Activated CD4-positive, alpha-beta T cell treated with anti-CD3 and anti-CD28 coated beads for 1 hour (primary cell): ENCODE measurements around the gene FAM174C.

Source experiments
- DNase-seq: peaks from one replicate; pipeline ENCODE4 v3.0.0-alpha.2; 2020

FAM174C gene

GRCh38 chr19:1251330-1252220, 23.8 kb upstream of the FAM174C start:
- DNase-seq = peak; percentile 49

DNA sequence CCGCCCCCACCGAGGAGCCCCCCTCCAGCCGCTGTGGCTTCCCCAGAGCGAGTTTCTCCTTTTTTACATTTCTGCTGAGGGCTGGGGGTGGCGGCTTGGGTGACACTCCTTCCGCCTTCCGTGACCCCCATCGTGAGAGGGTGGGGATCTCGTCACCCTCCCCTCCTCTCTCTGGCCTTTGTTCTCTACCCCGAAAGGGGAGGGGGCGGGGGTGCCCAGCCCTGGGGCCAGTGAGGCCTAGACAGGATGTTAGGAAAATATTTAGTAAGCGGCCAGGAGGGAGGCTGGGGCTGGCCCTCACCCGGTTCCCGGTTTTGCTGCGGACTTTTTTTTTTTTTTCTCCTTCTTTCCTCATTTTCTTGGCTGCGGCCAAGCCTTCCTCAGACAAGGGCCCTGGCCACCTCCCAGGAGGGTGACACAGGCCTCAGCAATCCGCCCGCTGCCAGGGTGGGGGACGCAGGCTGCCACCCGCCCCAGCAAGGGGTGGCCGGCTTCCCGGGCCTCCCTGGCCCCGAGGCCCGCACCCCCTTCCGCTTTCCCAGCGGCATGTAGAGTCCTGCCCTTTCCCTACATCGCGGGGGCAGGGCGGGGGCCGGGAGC, 23.0 kb upstream of the FAM174C start:
- DNase-seq = no peak

GRCh38 chr19:1252821-1253513, 22.4 kb upstream of the FAM174C start:
- DNase-seq = peak; percentile 60

DNA sequence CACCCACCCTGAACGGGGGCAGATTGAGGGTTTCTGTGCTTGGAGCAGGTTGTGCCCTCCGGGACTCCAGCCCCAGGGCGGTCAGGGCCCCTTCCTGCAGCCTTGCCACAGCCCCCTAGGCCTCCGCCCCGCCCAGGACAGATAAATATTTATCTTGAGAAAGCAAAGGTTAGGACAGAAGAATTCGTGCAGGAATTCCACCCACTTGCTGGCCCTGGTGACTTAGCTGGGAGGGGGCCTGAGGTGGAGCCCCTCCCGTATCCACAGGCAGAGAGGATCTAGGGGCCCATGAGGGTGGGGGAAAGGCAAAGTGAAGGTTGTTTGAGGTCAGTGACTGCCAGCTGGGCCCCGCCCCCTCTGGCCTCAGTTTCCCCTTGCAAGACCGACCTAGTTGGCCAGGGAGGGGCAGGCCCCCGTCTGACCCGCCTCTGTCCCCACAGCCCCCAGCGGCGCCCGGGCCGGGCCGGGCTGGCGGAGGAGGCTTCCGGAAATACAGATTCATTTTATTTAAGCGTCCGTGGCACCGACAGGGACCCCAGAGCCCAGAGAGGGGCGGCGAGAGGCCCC, 21.7 kb upstream of the FAM174C start:
- no peak for DNase-seq

GRCh38 chr19:1254081-1254527, 21.2 kb upstream of the FAM174C start:
- no peak for DNase-seq

DNA sequence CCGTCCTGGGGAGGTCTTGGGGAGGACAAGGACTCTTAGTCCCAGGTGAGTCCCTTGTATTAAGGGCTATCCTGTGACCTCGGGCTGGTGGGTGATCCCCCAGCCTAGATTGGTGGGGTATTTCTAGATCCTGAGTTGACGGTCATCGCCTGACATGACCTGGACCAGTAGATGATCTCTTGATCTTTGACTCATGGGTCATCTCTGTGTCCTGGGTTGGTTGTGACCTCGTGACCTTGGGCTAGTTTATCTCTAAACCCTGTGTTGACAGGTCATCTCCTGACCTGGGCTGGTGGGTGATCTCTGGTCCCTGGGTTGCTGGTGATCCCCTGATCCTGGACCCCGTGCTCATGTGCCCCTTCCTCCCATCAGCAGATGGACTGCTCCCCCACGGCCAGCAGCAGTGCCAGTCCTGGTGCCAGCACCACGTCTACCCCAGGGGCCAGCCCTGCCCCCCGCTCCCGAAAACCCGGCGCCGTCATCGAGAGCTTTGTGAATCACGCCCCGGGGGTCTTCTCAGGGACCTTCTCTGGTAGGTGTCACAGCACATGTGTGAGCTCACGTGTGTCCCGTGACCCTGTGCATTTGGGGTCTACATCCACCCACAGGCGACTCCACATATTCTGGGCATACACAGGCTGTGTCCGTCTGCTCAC, 20.7 kb upstream of the FAM174C start:
- DNase-seq = no peak

DNA sequence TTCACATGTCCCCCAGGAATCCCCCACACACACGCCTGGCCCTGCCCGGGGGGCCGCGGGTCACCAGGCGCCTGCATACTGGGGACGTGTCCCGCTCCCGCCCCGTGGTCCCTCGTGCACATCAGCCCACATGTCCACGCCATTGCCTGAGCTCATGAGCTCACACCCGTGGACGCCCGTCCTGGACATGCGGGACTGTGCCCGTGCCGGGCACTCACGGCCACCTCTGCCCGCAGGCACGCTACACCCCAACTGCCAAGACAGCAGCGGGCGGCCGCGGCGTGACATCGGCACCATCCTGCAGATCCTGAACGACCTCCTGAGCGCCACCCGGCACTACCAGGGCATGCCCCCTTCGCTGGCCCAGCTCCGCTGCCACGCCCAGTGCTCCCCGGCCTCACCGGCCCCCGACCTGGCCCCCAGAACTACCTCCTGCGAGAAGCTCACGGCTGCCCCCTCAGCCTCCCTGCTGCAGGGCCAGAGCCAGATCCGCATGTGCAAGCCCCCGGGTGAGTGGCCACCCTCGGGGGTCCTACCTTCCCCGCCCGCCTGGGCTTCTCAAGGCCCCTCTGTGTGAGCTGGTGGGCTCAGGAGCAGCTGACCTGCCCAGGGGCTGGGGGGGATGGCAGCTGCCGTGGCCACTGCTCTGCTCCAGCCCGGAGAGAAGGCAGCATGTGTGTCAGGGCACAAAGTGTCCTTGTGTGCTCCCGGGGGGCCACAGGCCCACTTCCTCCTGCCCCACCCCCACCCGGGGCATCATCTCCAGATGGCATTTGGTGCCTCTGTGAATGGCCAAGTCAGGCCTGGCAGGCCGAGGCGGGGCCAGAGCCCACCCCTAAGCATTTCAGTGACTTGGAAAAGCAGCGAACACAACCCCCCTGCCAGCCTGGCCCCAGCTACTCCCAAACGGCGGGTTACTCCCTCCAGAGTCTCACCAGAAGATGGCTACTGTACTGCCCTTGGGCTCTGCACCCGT, 19.9 kb upstream of the FAM174C start:
- DNase-seq = no peak

GRCh38 chr19:1256646-1257474, 18.5 kb upstream of the FAM174C start:
- no peak for DNase-seq

DNA sequence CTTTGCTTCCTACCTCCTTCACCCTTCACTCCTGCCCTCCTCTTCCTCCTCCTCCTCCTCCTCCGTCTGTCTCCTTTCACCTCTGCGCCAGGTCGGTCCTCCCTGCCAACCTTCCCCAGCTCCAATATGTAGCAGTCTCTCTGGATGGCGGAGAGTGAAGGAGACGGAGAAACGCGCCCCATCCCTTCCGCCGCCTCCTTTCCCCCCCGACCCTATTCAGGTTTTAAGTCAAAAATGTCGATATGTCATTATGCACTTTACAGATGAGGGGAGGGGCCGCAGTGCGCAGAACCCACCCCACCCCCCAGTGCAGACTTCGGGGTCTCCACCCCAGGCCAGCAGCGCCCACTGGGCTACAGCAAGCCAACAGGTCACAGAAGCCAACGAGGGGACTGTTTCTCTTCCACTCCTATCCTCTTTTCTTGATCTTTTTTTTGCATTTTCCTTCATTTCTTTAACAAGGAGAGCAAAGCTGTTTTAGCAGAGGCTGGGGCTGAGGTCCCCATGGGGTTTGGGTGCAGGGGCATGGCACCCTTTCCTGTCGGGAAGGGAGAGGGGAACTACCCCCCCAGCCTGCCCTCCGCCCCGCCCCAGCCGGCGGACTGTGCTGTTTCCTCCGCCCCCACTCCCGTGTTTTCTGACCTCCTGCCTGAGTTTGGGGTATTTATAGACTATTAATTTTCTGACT, 17.7 kb upstream of the FAM174C start:
- DNase-seq = no peak

GRCh38 chr19:1258163-1258492, 17.2 kb upstream of the FAM174C start:
- no peak for DNase-seq

DNA sequence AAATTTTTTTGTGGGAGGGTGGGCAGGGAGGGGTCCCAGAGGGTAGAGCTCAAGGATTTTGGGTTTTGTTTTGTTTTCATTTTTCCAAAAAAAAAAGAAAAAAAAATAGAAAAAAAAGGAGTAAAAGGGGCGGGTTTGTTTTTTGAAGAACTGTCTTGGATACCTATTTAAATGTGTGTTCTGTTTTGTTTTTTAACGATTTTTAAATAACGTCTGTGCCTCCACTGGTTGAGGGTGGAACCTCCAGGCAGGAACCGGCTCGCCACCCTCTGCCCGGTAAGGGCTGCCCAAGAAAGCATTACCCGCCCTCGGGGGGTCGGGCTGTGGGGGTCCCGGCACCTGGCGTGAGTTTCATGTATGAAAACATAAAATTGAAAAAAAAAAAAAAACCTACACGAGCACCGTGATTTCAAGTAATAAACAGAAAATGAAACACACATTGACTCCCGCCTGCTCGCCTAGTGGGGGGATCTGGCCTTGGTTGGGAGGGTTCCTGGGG, 16.6 kb upstream of the FAM174C start:
- DNase-seq = no peak

- peak; percentile 56 for DNase-seq
These were observed 16.0 kb upstream of the FAM174C start for GRCh38 chr19:1259206-1259875.

- no peak for DNase-seq
These were observed 15.2 kb upstream of the FAM174C start for GRCh38 chr19:1259876-1260748.

GRCh38 chr19:1260749-1261537, 14.4 kb upstream of the FAM174C start:
- DNase-seq = peak; percentile 97

DNA sequence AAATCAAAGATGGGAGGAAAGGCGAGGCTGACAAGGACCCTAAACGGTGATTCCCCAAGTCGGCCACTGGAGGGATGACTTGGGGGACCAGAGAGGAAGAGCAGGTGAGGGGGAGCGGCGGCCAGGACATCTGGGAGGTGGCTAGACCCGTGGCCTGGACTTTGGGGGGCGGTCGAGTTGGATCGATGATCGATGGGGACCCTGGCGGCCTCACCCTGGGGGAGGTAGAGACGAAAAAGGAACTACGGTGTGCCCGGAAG, 13.9 kb upstream of the FAM174C start:
- no peak for DNase-seq

GRCh38 chr19:1261798-1262622, 13.3 kb upstream of the FAM174C start:
- DNase-seq = no peak

DNA sequence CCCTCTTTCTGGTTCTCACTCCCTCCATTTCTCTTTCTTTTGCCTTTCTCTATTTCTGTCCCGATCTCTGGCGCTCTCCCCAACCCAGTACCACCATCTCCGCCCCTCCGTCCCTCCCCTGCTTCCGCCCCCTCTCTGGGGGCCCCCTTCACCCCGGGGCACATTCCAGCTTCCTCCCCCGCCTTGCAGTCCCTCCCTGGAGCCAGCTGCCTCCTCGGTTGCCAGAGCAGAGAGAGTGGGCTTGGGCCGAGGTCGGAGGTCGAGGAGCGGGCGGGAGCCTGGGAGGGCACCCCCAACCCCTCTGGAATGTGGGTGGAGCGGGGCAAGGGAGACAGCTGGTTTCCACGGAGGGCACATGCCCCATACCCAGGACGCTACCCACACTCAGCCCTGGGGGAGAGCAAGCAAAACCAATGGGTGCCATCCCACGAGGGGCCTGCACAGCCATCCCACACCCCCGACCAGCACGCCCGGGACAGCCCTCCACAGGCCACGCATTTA, 12.7 kb upstream of the FAM174C start:
- no peak for DNase-seq
